ENCODE results near the gene PPP1R3E. TPM values are rescaled to one million over a fixed set of nuclear protein-coding genes. Genes with fewer than 3 reads are reported as not detected.
A peak's percentile ranks its signal among the peaks of the same experiment; 100 is the strongest.

PPP1R3E gene
- total RNA-seq, 1 experiment from 2014 or later: 3.9 TPM

DNA sequence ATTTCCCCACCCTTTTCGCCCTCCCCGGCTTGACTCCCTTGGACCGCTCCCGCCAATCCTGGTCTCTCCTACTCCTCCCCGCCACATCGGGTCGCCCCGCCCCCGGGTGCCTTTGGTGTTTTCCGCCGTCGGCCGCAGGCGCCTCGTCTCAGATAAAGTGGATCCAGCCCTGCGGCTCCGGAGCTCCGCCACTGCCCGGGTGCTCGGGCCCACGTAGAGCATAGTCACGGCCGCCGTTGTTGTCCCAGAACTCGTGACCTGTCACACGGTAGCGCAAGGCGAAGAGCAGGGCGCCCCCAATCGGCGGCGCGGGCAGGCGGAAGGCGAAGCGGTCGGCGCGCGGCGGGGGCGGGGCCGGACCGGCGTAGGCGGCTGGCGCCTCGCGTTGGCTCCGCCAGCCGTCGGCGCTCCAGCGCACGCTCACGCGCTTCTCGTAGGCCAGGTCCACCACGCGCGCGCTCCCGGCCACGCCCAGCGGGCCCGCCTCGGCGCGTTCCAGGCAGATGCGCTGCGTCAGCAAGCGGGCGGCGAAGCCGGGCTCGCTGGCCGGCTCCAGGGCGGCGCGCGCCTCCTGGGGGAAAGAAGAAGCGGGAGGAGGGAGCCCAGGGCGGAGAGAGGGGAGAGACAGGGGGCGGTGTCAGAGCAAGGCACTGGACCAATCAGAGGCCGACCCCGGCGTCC is 1.2 kb downstream of the PPP1R3E start:
- H3K23ac ChIP-seq (ENCODE audit: insufficient read length, low read depth, low read length): no peak overlapping the region
- H4K8ac ChIP-seq (replicated peaks; ENCODE audit: insufficient read length, low read depth, low read length): no peak overlapping the region
- no peaks in the 10 kb centered on the region for H4K20me1 ChIP-seq (ENCODE audit: control insufficient read depth, insufficient read depth, insufficient read length)
- peak; percentile 97 for DNase-seq
- Mint-ChIP-seq H3K27ac (peak overlapping the region; percentile 86 to 97 (median 96); a peak in 5 of 7 replicates), H3K27me3 (ENCODE audit: low read depth) (peaks cover 63% of the 10 kb centered on the region), H3K9me3 (no peaks in the 10 kb centered on the region), H3K4me1 (peaks cover 16 to 24% of the 10 kb centered on the region in 2 experiments), H3K4me3 (peak overlapping the region; percentile 84 to 89), H3K36me3 (ENCODE audit: insufficient read depth in 1 of 3, low read depth in 3 of 3) (peaks cover 0 to 10% (median 0%) of the 10 kb centered on the region in 3 experiments; a peak in 1 of 7 replicates)
- H3K4me1 ChIP-seq (ENCODE audit: insufficient read depth, low read length): no peaks in the 10 kb centered on the region
- 0 out of 2 replicates have a peak overlapping the region, but pooled peaks have one; percentile 41 for H3K14ac ChIP-seq (ENCODE audit: insufficient read depth, low read length)
- H4K5ac ChIP-seq (ENCODE audit: insufficient read length, low read depth, low read length): no peak overlapping the region
- H2AFZ ChIP-seq (ENCODE audit: low read length): no peak overlapping the region
- H3T11ph ChIP-seq (ENCODE audit: low read length): no peak overlapping the region
- no peak overlapping the region for H2BK5ac ChIP-seq (ENCODE audit: insufficient read length, low read length)
- H2BK15ac ChIP-seq (ENCODE audit: low read depth, low read length): no peak overlapping the region
- H3K56ac ChIP-seq (ENCODE audit: insufficient read length, low read depth, low read length): no peak overlapping the region
- no peak overlapping the region for H3K18ac ChIP-seq (ENCODE audit: insufficient read length, low read depth, low read length)
- H3K23me2 ChIP-seq (ENCODE audit: insufficient read length, low read depth, low read length, poor library complexity, severe bottlenecking): peaks cover 19% of the 10 kb centered on the region
- no peaks in the 10 kb centered on the region for H3K9me3 ChIP-seq (ENCODE audit: control insufficient read depth, low read depth, low read length)
- H3K9ac ChIP-seq (ENCODE audit: extremely low read depth, insufficient read length, low read length): peak overlapping the region; percentile 33
- H3K79me2 ChIP-seq (ENCODE audit: insufficient read depth, low read length): no peaks in the 10 kb centered on the region
- no peak overlapping the region for H3K27ac ChIP-seq (ENCODE audit: insufficient read length, low read depth, low read length)
- no peak overlapping the region for H2BK12ac ChIP-seq (ENCODE audit: insufficient read length, low read depth, low read length)
- H3K4ac ChIP-seq (ENCODE audit: low read depth, low read length): no peak overlapping the region
- peak overlapping the region; percentile 88 for H3K4me2 ChIP-seq (ENCODE audit: insufficient read depth, insufficient read length, low read length)
- peaks cover 13% of the 10 kb centered on the region for H3K27me3 ChIP-seq (ENCODE audit: insufficient read depth, low read length)
- TF ChIP-seq, protein P1, sequence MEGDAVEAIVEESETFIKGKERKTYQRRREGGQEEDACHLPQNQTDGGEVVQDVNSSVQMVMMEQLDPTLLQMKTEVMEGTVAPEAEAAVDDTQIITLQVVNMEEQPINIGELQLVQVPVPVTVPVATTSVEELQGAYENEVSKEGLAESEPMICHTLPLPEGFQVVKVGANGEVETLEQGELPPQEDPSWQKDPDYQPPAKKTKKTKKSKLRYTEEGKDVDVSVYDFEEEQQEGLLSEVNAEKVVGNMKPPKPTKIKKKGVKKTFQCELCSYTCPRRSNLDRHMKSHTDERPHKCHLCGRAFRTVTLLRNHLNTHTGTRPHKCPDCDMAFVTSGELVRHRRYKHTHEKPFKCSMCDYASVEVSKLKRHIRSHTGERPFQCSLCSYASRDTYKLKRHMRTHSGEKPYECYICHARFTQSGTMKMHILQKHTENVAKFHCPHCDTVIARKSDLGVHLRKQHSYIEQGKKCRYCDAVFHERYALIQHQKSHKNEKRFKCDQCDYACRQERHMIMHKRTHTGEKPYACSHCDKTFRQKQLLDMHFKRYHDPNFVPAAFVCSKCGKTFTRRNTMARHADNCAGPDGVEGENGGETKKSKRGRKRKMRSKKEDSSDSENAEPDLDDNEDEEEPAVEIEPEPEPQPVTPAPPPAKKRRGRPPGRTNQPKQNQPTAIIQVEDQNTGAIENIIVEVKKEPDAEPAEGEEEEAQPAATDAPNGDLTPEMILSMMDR (conservative IDR thresholded peaks at IDR 0.05): peak; percentile 80
- H2AK5ac ChIP-seq (ENCODE audit: insufficient read length, low read length): no peak overlapping the region
- H2BK20ac ChIP-seq (ENCODE audit: low read depth, low read length, poor library complexity, severe bottlenecking): no peak overlapping the region
- WGBS (ENCODE audit: extremely low coverage, insufficient read length, low lambda C conversion rate): no CpG with 5 or more reads among the region's 87 CpGs
- no peaks in the 10 kb centered on the region for H3K79me1 ChIP-seq (ENCODE audit: insufficient read depth, low read depth, low read length, poor library complexity, severe bottlenecking)
- no peak overlapping the region for H4K91ac ChIP-seq (ENCODE audit: insufficient read length, low read depth, low read length)
- no peak overlapping the region for H2BK120ac ChIP-seq (ENCODE audit: low read depth, low read length, poor library complexity, severe bottlenecking)

Measured in H9 (cell line).